Upper lobe of right lung (tissue), 1 donor: ENCODE measurements around the gene ZNF587. TPM values are rescaled to one million over a fixed set of nuclear protein-coding genes. Genes with fewer than 3 reads are reported as not detected.
A peak's percentile ranks its signal among the peaks of the same experiment; 100 is the strongest.
"Not testable (repeated sequence)": the region's sequence is repeated elsewhere in the genome, so short reads cannot be mapped to it uniquely, and the experiment has no call there.

Experiments
- ATAC-seq: fragments of 200-7000 bp; cut with Tn5 transposase; one replicate; pipeline ENCODE4 v1.9.1; 2020; ENCODE audit warnings: mild to moderate bottlenecking, moderate library complexity
- DNase-seq: peaks from one replicate; pipeline ENCODE4 v3.0.0-alpha.2; 2020
- H3K27ac ChIP-seq: fragments of 200-600 bp; one replicate; pipeline ENCODE4 v1.8.0; 2022
- H3K27me3 ChIP-seq: fragments of 200-600 bp; one replicate; pipeline ENCODE4 v1.8.0; 2022; ENCODE audit warnings: mild to moderate bottlenecking
- H3K36me3 ChIP-seq: fragments of 200-600 bp; one replicate; pipeline ENCODE4 v1.8.0; 2022
- H3K4me1 ChIP-seq: fragments of 200-600 bp; one replicate; pipeline ENCODE4 v1.8.0; 2022
- H3K4me3 ChIP-seq: fragments of 200-600 bp; one replicate; pipeline ENCODE4 v1.8.0; 2022; ENCODE audit warnings: mild to moderate bottlenecking
- H3K9me3 ChIP-seq: fragments of 200-600 bp; one replicate; pipeline ENCODE4 v1.8.0; 2022
- intact Hi-C: fragments of 100-400 bp; cut with DNase I; formaldehyde crosslinking; loops from one replicate; pipeline ENCODE4 v1.11.0; 2022
- total RNA-seq: library from RNA; stranded (reverse); fragmentation: NEBNext Ultra II Directional; extraction: Animal tissue kit (Norgen Biotek cat#: 25700); gene quantifications from one replicate; pipeline ENCODE4 v1.2.1, GENCODE V29; 2021
- TF ChIP-seq, protein P1 (sequence below): fragments of 200-600 bp; IDR thresholded peaks from one replicate; pipeline ENCODE4 v1.8.0; 2022; ENCODE audit warnings: antibody characterized with exemption
- donor health status: DM: no; HTN: yes; CAD: no; lungs with severe emphysema.

The ZNF587 gene
- total RNA-seq, 1 donor from 2014 or later = 27.3 TPM

- Histone ChIP-seq H3K4me3 (peak overlapping the region; percentile 73), H3K27me3 (no peaks in the 10 kb centered on the region), H3K36me3 (no peaks in the 10 kb centered on the region), H3K9me3 (no peaks in the 10 kb centered on the region), H3K4me1 (peaks cover 9% of the 10 kb centered on the region), H3K27ac (no peak overlapping the region)
- DNase-seq (no peak), ATAC-seq (no peak)
- intact Hi-C loops = no loop called here
- TF ChIP-seq, protein P1, sequence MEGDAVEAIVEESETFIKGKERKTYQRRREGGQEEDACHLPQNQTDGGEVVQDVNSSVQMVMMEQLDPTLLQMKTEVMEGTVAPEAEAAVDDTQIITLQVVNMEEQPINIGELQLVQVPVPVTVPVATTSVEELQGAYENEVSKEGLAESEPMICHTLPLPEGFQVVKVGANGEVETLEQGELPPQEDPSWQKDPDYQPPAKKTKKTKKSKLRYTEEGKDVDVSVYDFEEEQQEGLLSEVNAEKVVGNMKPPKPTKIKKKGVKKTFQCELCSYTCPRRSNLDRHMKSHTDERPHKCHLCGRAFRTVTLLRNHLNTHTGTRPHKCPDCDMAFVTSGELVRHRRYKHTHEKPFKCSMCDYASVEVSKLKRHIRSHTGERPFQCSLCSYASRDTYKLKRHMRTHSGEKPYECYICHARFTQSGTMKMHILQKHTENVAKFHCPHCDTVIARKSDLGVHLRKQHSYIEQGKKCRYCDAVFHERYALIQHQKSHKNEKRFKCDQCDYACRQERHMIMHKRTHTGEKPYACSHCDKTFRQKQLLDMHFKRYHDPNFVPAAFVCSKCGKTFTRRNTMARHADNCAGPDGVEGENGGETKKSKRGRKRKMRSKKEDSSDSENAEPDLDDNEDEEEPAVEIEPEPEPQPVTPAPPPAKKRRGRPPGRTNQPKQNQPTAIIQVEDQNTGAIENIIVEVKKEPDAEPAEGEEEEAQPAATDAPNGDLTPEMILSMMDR = no peak
These were observed 926 bp downstream of the ZNF587 start for GRCh38 chr19:57850553-57851017.

GRCh38 chr19:57851812-57852603, 2.3 kb downstream of the ZNF587 start:
- H3K4me3 ChIP-seq = not testable (repeated sequence)

DNA sequence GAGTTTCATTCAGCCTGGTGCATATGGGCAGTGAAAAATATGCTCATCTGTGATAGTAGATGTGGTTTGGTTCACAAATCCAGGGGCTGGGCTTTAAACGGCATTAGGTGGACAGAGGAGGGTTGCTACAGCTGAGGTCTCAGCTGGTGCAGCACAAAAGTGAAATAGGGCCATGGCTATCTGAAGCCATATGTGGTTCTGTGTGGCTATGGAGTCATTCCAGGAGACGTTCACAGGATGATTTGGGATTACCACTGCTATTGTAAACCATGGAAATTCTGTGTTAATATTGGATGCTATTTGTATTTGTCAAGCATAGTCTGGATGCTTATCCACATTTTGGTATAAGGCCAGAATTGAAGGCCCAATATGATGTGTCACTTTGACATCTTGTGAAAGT, 4.5 kb downstream of the ZNF587 start:
- H3K27ac ChIP-seq, DNase-seq, H3K4me1 ChIP-seq, H3K9me3 ChIP-seq, intact Hi-C loops, ATAC-seq, H3K4me3 ChIP-seq, H3K27me3 ChIP-seq: not testable (repeated sequence)
- H3K36me3 ChIP-seq = peaks cover 23% of the 10 kb centered on the region

More at GRCh38 chr19:57851812-57852603, 2.3 kb downstream of the ZNF587 start:
- H3K9me3 ChIP-seq, H3K4me1 ChIP-seq, H3K27me3 ChIP-seq, intact Hi-C loops, H3K36me3 ChIP-seq, DNase-seq, H3K27ac ChIP-seq, ATAC-seq: not testable (repeated sequence)

DNA sequence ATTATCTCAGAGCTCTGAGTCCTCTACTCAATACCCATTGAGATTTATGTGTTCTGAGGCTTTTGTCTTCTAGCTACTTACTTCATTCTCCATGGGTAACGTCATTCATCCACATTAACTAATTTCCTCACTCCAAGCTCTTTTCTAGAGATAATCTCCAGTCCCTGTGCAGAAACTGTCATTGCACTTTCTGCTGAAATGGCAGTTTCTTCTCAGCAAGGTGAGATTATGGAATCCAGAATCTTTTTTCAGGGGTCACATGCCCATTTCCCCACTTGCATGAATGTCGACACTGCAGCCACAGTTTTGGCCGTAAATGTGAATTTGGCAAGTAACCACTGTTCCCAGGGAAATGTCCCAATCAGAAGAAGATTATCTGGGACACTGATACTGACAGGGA, 12.7 kb downstream of the ZNF587 start:
- intact Hi-C loops, H3K9me3 ChIP-seq: not testable (repeated sequence)
- H3K36me3 ChIP-seq = peaks cover 86% of the 10 kb centered on the region

GRCh38 chr19:57867868-57868492, 18.3 kb downstream of the ZNF587 start:
- no peaks in the 10 kb centered on the region for H3K4me1 ChIP-seq
- H3K36me3 ChIP-seq = peaks cover 46% of the 10 kb centered on the region
- TF ChIP-seq, protein P1 = no peak
- H3K4me3 ChIP-seq = no peak overlapping the region
- H3K9me3 ChIP-seq = peaks cover 40% of the 10 kb centered on the region
- H3K27ac ChIP-seq = no peak overlapping the region
- intact Hi-C loops = no loop called here
- DNase-seq = no peak
- no peak for ATAC-seq
- no peaks in the 10 kb centered on the region for H3K27me3 ChIP-seq

More for the DNA sequence above, 12.7 kb downstream of the ZNF587 start:
- H3K4me3 ChIP-seq, H3K27ac ChIP-seq, DNase-seq, H3K4me1 ChIP-seq, ATAC-seq, H3K27me3 ChIP-seq: not testable (repeated sequence)

DNA sequence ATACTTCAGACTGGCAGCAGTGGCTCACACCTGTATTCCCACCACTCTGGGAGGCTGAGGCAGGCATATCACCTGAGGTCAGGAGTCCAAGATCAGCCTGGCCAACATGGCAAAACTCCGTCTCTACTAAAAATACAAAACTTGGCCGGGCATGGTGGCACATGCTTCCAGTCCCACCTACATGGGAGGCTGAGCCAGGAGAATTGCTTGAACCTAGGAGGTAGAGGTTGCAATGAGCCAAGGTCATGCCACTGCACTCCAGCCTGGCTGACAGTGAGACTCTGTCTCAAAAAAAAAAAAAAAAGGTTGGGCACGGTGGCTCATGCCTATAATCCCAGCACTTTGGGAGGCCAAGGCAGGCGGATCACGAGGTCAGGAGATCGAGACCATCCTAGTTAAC, 20.0 kb downstream of the ZNF587 start:
- H3K27me3 ChIP-seq, ATAC-seq, DNase-seq, intact Hi-C loops, H3K4me1 ChIP-seq, H3K27ac ChIP-seq, H3K4me3 ChIP-seq: not testable (repeated sequence)
- H3K36me3 ChIP-seq = peaks cover 31% of the 10 kb centered on the region
- H3K9me3 ChIP-seq = peaks cover 55% of the 10 kb centered on the region

- Histone ChIP-seq H3K36me3 (peaks cover 26% of the 10 kb centered on the region), H3K27me3 (no peaks in the 10 kb centered on the region), H3K4me1 (no peaks in the 10 kb centered on the region), H3K9me3 (peaks cover 56% of the 10 kb centered on the region), H3K4me3 (no peak overlapping the region), H3K27ac (no peak overlapping the region)
- ATAC-seq (no peak), DNase-seq (no peak)
- TF ChIP-seq, protein P1 = no peak
- intact Hi-C loops = no loop called here
These were observed 20.6 kb downstream of the ZNF587 start for GRCh38 chr19:57870225-57870624.
